ENCODE data around the gene ADGRE3.
"Not testable (repeated sequence)": the region's sequence is repeated elsewhere in the genome, so short reads cannot be mapped to it uniquely, and the experiment has no call there.

Gene ADGRE3

GRCh38 chr19:14632286-14632685 lies 42.4 kb downstream of the ADGRE3 start:
- intact Hi-C loops (cut with DNase I; ENCODE audit: low total_unique reads): no loop called here
- no peaks in the 10 kb centered on the region for H3K36me3 ChIP-seq
- TF ChIP-seq, protein P1, sequence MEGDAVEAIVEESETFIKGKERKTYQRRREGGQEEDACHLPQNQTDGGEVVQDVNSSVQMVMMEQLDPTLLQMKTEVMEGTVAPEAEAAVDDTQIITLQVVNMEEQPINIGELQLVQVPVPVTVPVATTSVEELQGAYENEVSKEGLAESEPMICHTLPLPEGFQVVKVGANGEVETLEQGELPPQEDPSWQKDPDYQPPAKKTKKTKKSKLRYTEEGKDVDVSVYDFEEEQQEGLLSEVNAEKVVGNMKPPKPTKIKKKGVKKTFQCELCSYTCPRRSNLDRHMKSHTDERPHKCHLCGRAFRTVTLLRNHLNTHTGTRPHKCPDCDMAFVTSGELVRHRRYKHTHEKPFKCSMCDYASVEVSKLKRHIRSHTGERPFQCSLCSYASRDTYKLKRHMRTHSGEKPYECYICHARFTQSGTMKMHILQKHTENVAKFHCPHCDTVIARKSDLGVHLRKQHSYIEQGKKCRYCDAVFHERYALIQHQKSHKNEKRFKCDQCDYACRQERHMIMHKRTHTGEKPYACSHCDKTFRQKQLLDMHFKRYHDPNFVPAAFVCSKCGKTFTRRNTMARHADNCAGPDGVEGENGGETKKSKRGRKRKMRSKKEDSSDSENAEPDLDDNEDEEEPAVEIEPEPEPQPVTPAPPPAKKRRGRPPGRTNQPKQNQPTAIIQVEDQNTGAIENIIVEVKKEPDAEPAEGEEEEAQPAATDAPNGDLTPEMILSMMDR (IDR thresholded peaks at IDR 0.05): no peak
- H3K4me3 ChIP-seq: no peak overlapping the region
- DNase-seq: no peak
- no peaks in the 10 kb centered on the region for H3K27me3 ChIP-seq
- H3K27ac ChIP-seq: no peak overlapping the region
- H3K9me3 ChIP-seq: peaks cover 0 to 7% (median 4%) of the 10 kb centered on the region in 3 donors
- no peaks in the 10 kb centered on the region for H3K4me1 ChIP-seq

GRCh38 chr19:14629557-14629956 lies 45.1 kb downstream of the ADGRE3 start:
- Histone ChIP-seq H3K9me3 (peaks cover 0 to 10% (median 7%) of the 10 kb centered on the region in 3 donors), H3K27ac (no peak overlapping the region), H3K27me3 (no peaks in the 10 kb centered on the region), H3K4me1 (no peaks in the 10 kb centered on the region), H3K4me3 (no peak overlapping the region), H3K36me3 (no peaks in the 10 kb centered on the region)
- TF ChIP-seq, protein P1 (IDR thresholded peaks at IDR 0.05): no peak
- DNase-seq: no peak
- intact Hi-C loops (cut with DNase I; ENCODE audit: low total_unique reads): no loop called here

GRCh38 chr19:14624491-14624890 lies 50.2 kb downstream of the ADGRE3 start:
- H3K27me3 ChIP-seq; H3K4me1 ChIP-seq; DNase-seq; intact Hi-C loops (cut with DNase I; ENCODE audit: low total_unique reads); H3K9me3 ChIP-seq; H3K27ac ChIP-seq; H3K4me3 ChIP-seq; H3K36me3 ChIP-seq: not testable (repeated sequence)

- Histone ChIP-seq H3K27ac (no peak overlapping the region), H3K36me3 (no peaks in the 10 kb centered on the region), H3K9me3 (peaks cover 0 to 16% (median 5%) of the 10 kb centered on the region in 3 donors), H3K4me1 (no peaks in the 10 kb centered on the region), H3K27me3 (no peaks in the 10 kb centered on the region), H3K4me3 (no peak overlapping the region)
- TF ChIP-seq, protein P1 (IDR thresholded peaks at IDR 0.05): no peak
- intact Hi-C loops (cut with DNase I; ENCODE audit: low total_unique reads): no loop called here
- no peak for DNase-seq
Observed at GRCh38 chr19:14619404-14619803, 55.2 kb downstream of the ADGRE3 start.

DNA sequence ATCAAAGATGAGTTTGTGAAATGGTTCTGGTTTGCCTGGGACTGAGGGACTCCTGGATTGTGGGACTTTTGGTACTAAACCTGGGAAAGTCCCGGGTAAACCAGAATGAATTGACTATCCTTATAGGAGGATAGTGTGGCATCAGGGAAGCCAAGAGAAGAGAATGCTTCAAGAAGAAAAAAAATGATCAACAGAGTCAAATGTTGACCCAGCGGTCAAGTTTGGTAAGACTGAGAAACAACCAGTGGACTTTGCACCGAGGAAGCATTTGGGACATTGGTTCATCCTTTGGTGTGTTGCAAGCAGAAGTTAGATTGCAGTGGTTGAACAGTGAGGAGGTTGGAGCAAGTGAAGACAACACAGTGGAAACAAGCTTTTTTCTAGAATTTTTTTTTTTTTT lies 58.2 kb downstream of the ADGRE3 start:
- Histone ChIP-seq H3K27ac (no peak overlapping the region), H3K9me3 (peaks cover 0 to 16% (median 5%) of the 10 kb centered on the region in 3 donors), H3K36me3 (no peaks in the 10 kb centered on the region), H3K4me1 (no peaks in the 10 kb centered on the region), H3K27me3 (no peaks in the 10 kb centered on the region), H3K4me3 (no peak overlapping the region)
- no peak for DNase-seq
- TF ChIP-seq, protein P1 (IDR thresholded peaks at IDR 0.05): no peak
- intact Hi-C loops (cut with DNase I; ENCODE audit: low total_unique reads): no loop called here

DNA sequence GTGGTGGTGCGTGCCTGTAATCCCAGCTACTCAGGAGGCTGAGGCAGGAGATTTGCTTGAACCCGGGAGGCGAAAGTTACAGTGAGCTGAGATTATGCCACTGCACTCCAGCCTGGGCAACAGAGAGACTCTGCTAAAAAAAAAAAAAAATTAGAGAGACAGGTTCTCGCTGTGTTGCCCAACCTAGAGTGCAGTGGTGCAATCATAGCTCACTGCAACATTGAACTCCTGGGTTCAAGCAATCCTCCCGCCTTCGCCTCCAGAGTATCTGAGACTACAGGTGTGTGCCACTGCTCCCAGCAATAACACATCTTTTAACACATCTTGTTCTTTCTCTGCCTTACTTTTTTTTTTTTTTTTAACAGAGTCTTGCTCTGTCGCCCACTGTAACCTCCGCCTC lies 59.0 kb downstream of the ADGRE3 start:
- no peaks in the 10 kb centered on the region for H3K36me3 ChIP-seq
- H3K9me3 ChIP-seq: peaks cover 0 to 16% (median 5%) of the 10 kb centered on the region in 3 donors
- TF ChIP-seq, protein P1 (IDR thresholded peaks at IDR 0.05): no peak
- H3K4me3 ChIP-seq: no peak overlapping the region
- DNase-seq: no peak
- intact Hi-C loops (cut with DNase I; ENCODE audit: low total_unique reads): no loop called here
- H3K27ac ChIP-seq: no peak overlapping the region
- no peaks in the 10 kb centered on the region for H3K27me3 ChIP-seq
- H3K4me1 ChIP-seq: no peaks in the 10 kb centered on the region
